HTERT RPE-1 (cell line): Measurements from ENCODE around the gene RAP1A.

Source experiments
- in situ Hi-C: fragments of 300-500 bp; cut with MboI; formaldehyde crosslinking; loops from 4 replicates; pipeline ENCODE4 v1.14.3; 2020; ENCODE audit warnings: low sequenced_read_pairs

The RAP1A gene

GRCh38 chr1:111751906-111752575 lies 132.5 kb downstream of the RAP1A start:
- in situ Hi-C loops: no loop called here

GRCh38 chr1:111754984-111755330 lies 135.4 kb downstream of the RAP1A start:
- in situ Hi-C loops: no loop called here

GRCh38 chr1:111755331-111756123 lies 135.9 kb downstream of the RAP1A start, which contains the start of gene DDX20:
TSS of gene DDX20 (plus strand) at chr1:111755901. CDS start at chr1:111755925, 24 bp downstream.
- in situ Hi-C loops: no loop called here

- in situ Hi-C loops: no loop called here
Observed at GRCh38 chr1:111756124-111756513, 136.5 kb downstream of the RAP1A start.

- in situ Hi-C loops: no loop called here
Observed at GRCh38 chr1:111758373-111758772, 138.8 kb downstream of the RAP1A start.

- in situ Hi-C loops: no loop called here
Observed at GRCh38 chr1:111761717-111762116, 142.1 kb downstream of the RAP1A start.

- in situ Hi-C loops: no loop called here
Observed at GRCh38 chr1:111762332-111762731, 142.7 kb downstream of the RAP1A start.
